Astrocyte (in vitro differentiated cells and primary cell): ENCODE data around the gene KCTD20. TPM values are rescaled to one million over a fixed set of nuclear protein-coding genes. Genes with fewer than 3 reads are reported as not detected.

Experiments used
- DNase-seq: peaks from one replicate; pipeline ENCODE4 v3.0.0-alpha.2; 2010; ENCODE audit warnings: low read depth
- FAIRE-seq: peaks from 2 replicates; lab custom pipeline; 2011; peaks lifted over from hg19 to GRCh38; lab: Jason Lieb, UNC
- H2AFZ ChIP-seq: 2 replicates; pipeline ENCODE4 v1.6.0; 2012; ENCODE audit warnings: low read depth, low read length, inconsistent platforms
- H3K27ac ChIP-seq: 2 replicates; pipeline ENCODE4 v1.5.1; 2011; ENCODE audit warnings: low read depth, low read length, inconsistent platforms
- H3K27me3 ChIP-seq: 2 replicates; pipeline ENCODE4 v1.6.0; 2011; ENCODE audit warnings: low read length, inconsistent platforms; ENCODE audit not compliant: insufficient read depth
- H3K36me3 ChIP-seq: 2 replicates; pipeline ENCODE4 v1.5.1; 2011; ENCODE audit warnings: low read length, inconsistent platforms; ENCODE audit not compliant: insufficient read depth
- H3K4me1 ChIP-seq: 2 replicates; pipeline ENCODE4 v1.5.1; 2011; ENCODE audit warnings: low read length, inconsistent platforms; ENCODE audit not compliant: insufficient read depth
- H3K4me2 ChIP-seq: 2 replicates; pipeline ENCODE4 v1.6.0; 2012; ENCODE audit warnings: low read length, inconsistent platforms
- H3K4me3 ChIP-seq: 2 replicates; pipeline ENCODE4 v1.5.1; 2011; ENCODE audit warnings: low read depth, mild to moderate bottlenecking, low read length, inconsistent platforms; ENCODE audit not compliant: insufficient read depth
- H3K79me2 ChIP-seq: 2 replicates; pipeline ENCODE4 v1.6.0; 2012; ENCODE audit warnings: mild to moderate bottlenecking, low read length, inconsistent platforms; ENCODE audit not compliant: insufficient read depth
- H3K9ac ChIP-seq: 2 replicates; pipeline ENCODE4 v1.6.0; 2012; ENCODE audit warnings: mild to moderate bottlenecking, low read length, inconsistent platforms
- H3K9me3 ChIP-seq: 2 replicates; pipeline ENCODE4 v1.5.1; 2012; ENCODE audit warnings: low read depth, mild to moderate bottlenecking, low read length, inconsistent platforms; ENCODE audit not compliant: insufficient read depth
- H4K20me1 ChIP-seq: 2 replicates; pipeline ENCODE4 v1.6.0; 2012; ENCODE audit warnings: low read length, inconsistent platforms; ENCODE audit not compliant: insufficient read depth
- H3K27ac Mint-ChIP-seq: one replicate; pipeline ENCODE4 v1.8.0; 2021; ENCODE audit warnings: mild to moderate bottlenecking, mixed read lengths; ENCODE audit not compliant: unreplicated experiment
- H3K27me3 Mint-ChIP-seq: one replicate; pipeline ENCODE4 v1.8.0; 2021; ENCODE audit warnings: low read depth, mixed read lengths; ENCODE audit not compliant: unreplicated experiment
- H3K36me3 Mint-ChIP-seq: one replicate; pipeline ENCODE4 v1.8.0; 2021; ENCODE audit warnings: low read depth, mixed read lengths; ENCODE audit not compliant: unreplicated experiment
- H3K4me1 Mint-ChIP-seq: one replicate; pipeline ENCODE4 v1.8.0; 2021; ENCODE audit warnings: low read depth, mixed read lengths; ENCODE audit not compliant: unreplicated experiment
- H3K4me3 Mint-ChIP-seq: one replicate; pipeline ENCODE4 v1.8.0; 2021; ENCODE audit warnings: mild to moderate bottlenecking, moderate library complexity, mixed read lengths; ENCODE audit not compliant: unreplicated experiment
- H3K9me3 Mint-ChIP-seq: one replicate; pipeline ENCODE4 v1.8.0; 2021; ENCODE audit warnings: mild to moderate bottlenecking, mixed read lengths; ENCODE audit not compliant: unreplicated experiment
- CTCF ChIP-seq: IDR thresholded peaks from 2 replicates; pipeline ENCODE4 v1.5.1; 2011; ENCODE audit warnings: low read depth, mild to moderate bottlenecking, inconsistent platforms, low read length, moderate library complexity; ENCODE audit not compliant: insufficient read depth
- EZH2 ChIP-seq: IDR thresholded peaks from 2 replicates; pipeline ENCODE4 v1.6.1; 2012; ENCODE audit warnings: mild to moderate bottlenecking, low read length, inconsistent platforms; ENCODE audit not compliant: insufficient read depth
- total RNA-seq: library from RNA; stranded (reverse); gene quantifications from 2 replicates; pipeline ENCODE4 v1.2.1, GENCODE V29; 2021

The KCTD20 gene
- total RNA-seq, 1 donor from 2014 or later, result 56.7 TPM

GRCh38 chr6:36441307-36441894, 1.4 kb upstream of the KCTD20 start:
- H2AFZ ChIP-seq, result peak overlapping the region; percentile 11
- Mint-ChIP-seq H3K4me1 (peaks cover 29% of the 10 kb centered on the region), H3K9me3 (no peaks in the 10 kb centered on the region), H3K27me3 (no peaks in the 10 kb centered on the region), H3K36me3 (no peaks in the 10 kb centered on the region), H3K4me3 (no peak overlapping the region), H3K27ac (peak overlapping the region; percentile 65)
- H4K20me1 ChIP-seq, result peaks cover 17% of the 10 kb centered on the region
- no peaks in the 10 kb centered on the region for H3K9me3 ChIP-seq
- DNase-seq (peak; percentile 99), FAIRE-seq (peak; percentile 91)
- no peaks in the 10 kb centered on the region for H3K36me3 ChIP-seq
- peak overlapping the region; percentile 87 for H3K27ac ChIP-seq
- H3K4me3 ChIP-seq, result no peak overlapping the region
- peaks cover 34% of the 10 kb centered on the region for H3K4me1 ChIP-seq
- H3K9ac ChIP-seq, result peak overlapping the region; percentile 93
- peak overlapping the region; percentile 58 for H3K4me2 ChIP-seq
- TF ChIP-seq CTCF (no peak), EZH2 (no peak)
- peaks cover 35% of the 10 kb centered on the region for H3K79me2 ChIP-seq
- H3K27me3 ChIP-seq, result no peaks in the 10 kb centered on the region

GRCh38 chr6:36442103-36442670, 613 bp upstream of the KCTD20 start:
- H3K4me3 Mint-ChIP-seq, result peak overlapping the region; percentile 89
- no peaks in the 10 kb centered on the region for H3K9me3 ChIP-seq
- no peaks in the 10 kb centered on the region for H3K27me3 Mint-ChIP-seq
- peaks cover 21% of the 10 kb centered on the region for H4K20me1 ChIP-seq
- DNase-seq (no peak), FAIRE-seq (no peak)
- H3K4me3 ChIP-seq, result peak overlapping the region; percentile 78
- H3K9ac ChIP-seq, result peak overlapping the region; percentile 93
- peak overlapping the region; percentile 87 for H3K27ac ChIP-seq
- H3K36me3 Mint-ChIP-seq, result no peaks in the 10 kb centered on the region
- H3K4me1 ChIP-seq, result peaks cover 29% of the 10 kb centered on the region
- no peaks in the 10 kb centered on the region for H3K36me3 ChIP-seq
- no peaks in the 10 kb centered on the region for H3K9me3 Mint-ChIP-seq
- H3K4me1 Mint-ChIP-seq, result peaks cover 28% of the 10 kb centered on the region
- H2AFZ ChIP-seq, result peak overlapping the region; percentile 62
- TF ChIP-seq EZH2 (no peak), CTCF (no peak)
- H3K4me2 ChIP-seq, result peak overlapping the region; percentile 88
- H3K79me2 ChIP-seq, result peaks cover 43% of the 10 kb centered on the region
- H3K27ac Mint-ChIP-seq, result peak overlapping the region; percentile 97
- H3K27me3 ChIP-seq, result no peaks in the 10 kb centered on the region
